GM18511 (cell line): ENCODE results near the gene PIK3R3.
A peak's percentile ranks its signal among the peaks of the same experiment; 100 is the strongest.

ENCODE experiments used
- ATAC-seq: cut with Tn5 transposase; IDR thresholded peaks from one replicate; pipeline ENCODE4 v1.9.1; 2021; ENCODE audit warnings: mild to moderate bottlenecking, moderate library complexity; ENCODE audit not compliant: unreplicated experiment

The PIK3R3 gene

GRCh38 chr1:46132529-46133180, at the start of gene PIK3R3:
PIK3R3 (minus strand) TSS chr1:46132629; CDS start chr1:46131952, 677 bp downstream.
- ATAC-seq: peak; percentile 89

GRCh38 chr1:46181343-46182260, 49.2 kb upstream of the PIK3R3 start:
- ATAC-seq: no peak

- ATAC-seq: no peak
These were observed 47.7 kb upstream of the PIK3R3 start for GRCh38 chr1:46180082-46180616.

- ATAC-seq: peak; percentile 68
These were observed 47.0 kb upstream of the PIK3R3 start for GRCh38 chr1:46179138-46180081.

- no peak for ATAC-seq
These were observed 43.9 kb upstream of the PIK3R3 start, which contains the start of gene P3R3URF for GRCh38 chr1:46176211-46176865. P3R3URF (minus strand) TSS chr1:46176488; CDS start chr1:46176471, 17 bp downstream.

DNA sequence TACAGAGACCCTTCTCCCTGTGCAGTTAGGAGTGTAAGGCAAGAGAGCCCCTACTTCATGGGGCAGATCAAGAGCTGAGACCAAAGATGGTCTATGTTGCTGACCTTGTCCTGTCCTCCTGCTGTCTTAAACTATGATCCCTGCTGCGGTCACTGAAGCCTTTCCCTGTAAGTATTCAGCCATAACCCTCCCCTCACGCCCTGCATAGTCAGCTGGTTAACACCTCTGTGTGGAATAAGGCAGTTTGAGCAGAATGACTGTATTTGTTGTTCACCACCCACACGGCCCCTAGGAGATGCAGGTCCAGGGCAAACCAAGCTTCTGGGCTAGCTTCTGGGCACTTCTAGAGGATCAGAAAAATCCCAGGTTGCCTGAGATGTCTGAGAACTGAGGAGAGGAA, 42.8 kb upstream of the PIK3R3 start:
- no peak for ATAC-seq

- ATAC-seq: no peak
These were observed 42.2 kb upstream of the PIK3R3 start, which contains the start of gene TSPAN1 for GRCh38 chr1:46174448-46175231. TSPAN1 (plus strand) TSS chr1:46175087; CDS start chr1:46181108, 6,021 bp downstream.

DNA sequence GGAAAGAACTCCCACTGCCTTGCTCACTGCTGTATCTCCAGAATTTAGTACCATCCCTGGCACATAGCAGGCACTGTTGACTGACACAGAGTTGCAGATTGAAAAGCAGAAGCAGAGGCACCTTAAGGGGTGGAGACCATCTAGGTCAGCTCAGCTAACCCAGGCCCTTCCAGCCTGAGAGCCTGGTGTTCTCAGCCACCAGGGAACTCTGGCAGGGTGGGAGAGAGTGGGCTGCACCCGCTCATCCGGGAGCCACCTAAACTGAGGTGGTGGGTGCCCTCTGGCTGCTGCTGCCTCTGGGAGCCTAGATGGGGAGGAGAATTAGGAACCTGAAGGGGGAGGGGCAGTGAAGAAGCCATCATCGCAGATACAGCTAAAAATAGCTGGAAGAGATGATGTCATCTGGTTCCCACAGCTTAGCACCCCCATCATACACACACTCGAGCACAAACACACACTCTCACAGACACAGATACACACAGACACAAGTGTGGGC, 41.0 kb upstream of the PIK3R3 start:
- no peak for ATAC-seq

- ATAC-seq: no peak
These were observed 39.9 kb upstream of the PIK3R3 start for GRCh38 chr1:46172321-46172720.

GRCh38 chr1:46171871-46172270, 39.4 kb upstream of the PIK3R3 start:
- no peak for ATAC-seq

- no peak for ATAC-seq
These were observed 38.9 kb upstream of the PIK3R3 start for GRCh38 chr1:46171351-46171750.

- ATAC-seq: no peak
These were observed 37.5 kb upstream of the PIK3R3 start for GRCh38 chr1:46169811-46170454.

- ATAC-seq: no peak
These were observed 36.0 kb upstream of the PIK3R3 start for GRCh38 chr1:46168477-46168876.

DNA sequence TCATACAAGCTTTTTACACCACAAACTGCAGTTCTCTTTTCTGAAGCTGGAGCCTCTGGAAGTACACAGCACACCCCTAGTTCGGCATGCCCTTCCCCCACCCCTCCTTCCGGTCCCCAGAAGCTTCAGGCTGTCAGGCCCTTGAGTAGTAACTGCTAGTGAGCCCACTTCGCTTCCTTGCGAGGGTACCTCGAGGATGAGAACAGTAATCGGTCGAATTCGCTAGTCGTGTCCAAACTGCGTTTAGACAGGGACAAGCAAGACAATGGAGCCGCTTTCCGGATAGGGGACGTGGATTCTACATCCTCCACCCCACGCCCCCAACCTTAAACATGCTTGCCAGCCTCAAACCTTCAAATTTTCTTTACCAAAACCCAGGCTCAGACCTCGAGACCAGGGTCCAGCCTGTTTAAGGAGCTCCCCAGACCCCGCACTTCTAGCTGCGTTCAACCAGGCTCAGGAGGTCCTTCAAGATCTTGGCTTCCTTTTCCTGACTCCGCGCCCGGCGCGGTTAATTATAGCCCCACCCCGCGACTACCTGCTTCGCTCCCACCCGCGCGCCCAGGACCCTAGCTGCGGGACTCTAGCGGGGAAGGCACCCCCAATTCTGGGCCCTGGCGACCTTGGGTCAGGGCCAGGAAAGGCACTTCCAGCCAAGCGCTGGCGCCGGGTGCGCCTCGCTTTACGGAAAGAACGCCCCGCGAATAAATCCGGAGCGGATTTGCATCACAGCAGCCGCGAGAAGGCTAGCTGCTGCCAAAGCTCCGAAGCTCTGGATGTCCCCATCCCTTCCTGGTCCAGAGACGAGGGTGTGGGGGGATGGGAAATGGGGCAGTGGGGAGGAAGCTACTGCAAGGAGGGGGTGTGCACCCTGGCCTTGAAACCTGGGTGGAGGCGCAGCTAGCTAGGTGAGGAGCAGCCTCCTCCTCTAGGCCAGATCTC, 34.4 kb upstream of the PIK3R3 start:
- no peak for ATAC-seq

- ATAC-seq: no peak
These were observed 27.8 kb upstream of the PIK3R3 start for GRCh38 chr1:46160212-46160611.

DNA sequence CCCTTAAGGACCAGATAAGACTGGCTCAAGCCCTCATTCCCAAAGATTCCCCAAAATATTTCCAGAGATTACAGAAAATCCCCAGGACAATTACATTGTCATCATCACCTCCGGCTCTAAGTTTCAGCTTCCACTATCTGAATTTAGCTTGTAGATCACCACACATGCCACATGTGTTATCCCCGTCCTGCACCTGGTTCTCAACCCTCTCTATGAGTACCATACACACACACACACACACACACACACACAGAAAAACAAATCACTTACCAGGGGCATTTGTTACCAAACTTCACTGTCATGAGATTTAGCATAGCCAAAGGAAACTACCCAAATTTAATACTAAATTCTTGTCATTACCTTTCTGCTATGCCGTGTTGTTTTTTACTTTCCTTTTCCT, 27.1 kb upstream of the PIK3R3 start:
- ATAC-seq: no peak
